Upper lobe of left lung (tissue), 6 donors: ENCODE data around the gene PBOV1. TPM values are rescaled to one million over a fixed set of nuclear protein-coding genes. Genes with fewer than 3 reads are reported as not detected.
A peak's percentile ranks its signal among the peaks of the same experiment; 100 is the strongest.

ENCODE experiments used
- ATAC-seq, 2 donors: fragments of 200-7000 bp; cut with Tn5 transposase; one replicate each; pipeline ENCODE4 v1.9.1; 2022; ENCODE audit warnings: mild to moderate bottlenecking in 2 of 2, moderate library complexity in 2 of 2; ENCODE audit not compliant: low FRiP score in 2 of 2
- DNase-seq, 2 donors: peaks; one replicate each; pipeline ENCODE4 v3.0.0-alpha.2; 2019 to 2020
- H3K27ac ChIP-seq, 4 donors: fragments of 200-600 bp; sonication (generic); one replicate each; pipeline ENCODE4 v1.5.1; 2016 to 2019
- H3K27me3 ChIP-seq, 4 donors: fragments of 200-600 bp; sonication (generic); one replicate each; pipeline ENCODE4 v1.5.1; 2017 to 2019
- H3K36me3 ChIP-seq, 4 donors: fragments of 200-600 bp; sonication (generic); one replicate each; pipeline ENCODE4 v1.5.1; 2016 to 2019
- H3K4me1 ChIP-seq, 4 donors: fragments of 200-600 bp; sonication (generic); one replicate each; pipeline ENCODE4 v1.5.1; 2018 to 2019
- H3K4me3 ChIP-seq, 4 donors: fragments of 200-600 bp; sonication (generic); one replicate each; pipeline ENCODE4 v1.5.1; 2017 to 2019; ENCODE audit warnings: mild to moderate bottlenecking in 2 of 4, moderate library complexity in 1 of 4
- H3K9me3 ChIP-seq, 4 donors: fragments of 200-600 bp; sonication (generic); one replicate each; pipeline ENCODE4 v1.5.1; 2018 to 2019
- CTCF ChIP-seq, 6 experiments: fragments of 450-650 bp in 4 of 6; fragments of 200-600 bp in 2 of 6; sonication (generic) in 2 of 6; IDR thresholded peaks; one replicate each; pipeline ENCODE4 v1.5.1; 2016 to 2019; ENCODE audit warnings: antibody characterized with exemption in 6 of 6
- EP300 ChIP-seq, 4 donors: sonication (generic); formaldehyde crosslinking; IDR thresholded peaks; one replicate each; pipeline ENCODE4 v1.5.1; 2017; ENCODE audit warnings: antibody characterized with exemption in 4 of 4, control low read depth in 2 of 4
- POLR2A ChIP-seq, 4 donors: fragments of 450-650 bp; IDR thresholded peaks; one replicate each; pipeline ENCODE4 v1.5.1; 2016 to 2017; ENCODE audit warnings: antibody characterized with exemption in 4 of 4, mild to moderate bottlenecking in 2 of 4
- POLR2AphosphoS5 ChIP-seq, 2 donors: sonication (generic); formaldehyde crosslinking; IDR thresholded peaks; one replicate each; pipeline ENCODE4 v1.5.1; 2017; ENCODE audit warnings: antibody characterized with exemption in 2 of 2
- WGBS, 2 donors: methylation state at CpG; one replicate each; pipeline ENCODE4 v1.1.5; 2017 to 2018; 5-methylcytosine and 5-hydroxymethylcytosine counted together
- total RNA-seq, 6 donors: library from RNA; depleted of rRNA in 4 of 6; stranded (reverse); fragments of >200 nt in 4 of 6; gene quantifications; one replicate each; pipeline versions ENCODE4 v1.1.0 to v1.2.1, GENCODE V29; 2016 to 2021
- donor health status: DM: no; HTN: no; CAD: no; lungs with moderate emphysema.
- donor health status: DM: no; HTN: yes; CAD: no; lungs with severe emphysema.

The PBOV1 gene
- total RNA-seq, 6 donors from 2014 or later, result not detected

GRCh38 chr6:138240476-138241245 is 22.4 kb upstream of the PBOV1 start:
- Histone ChIP-seq H3K36me3 (no peaks in the 10 kb centered on the region), H3K9me3 (no peaks in the 10 kb centered on the region), H3K4me1 (no peaks in the 10 kb centered on the region), H3K27me3 (no peaks in the 10 kb centered on the region), H3K27ac (no peak overlapping the region), H3K4me3 (no peak overlapping the region)
- TF ChIP-seq CTCF (IDR thresholded peaks at IDR 0.05) (no peak), POLR2A (IDR thresholded peaks at IDR 0.05) (no peak), POLR2AphosphoS5 (IDR thresholded peaks at IDR 0.05) (no peak), EP300 (IDR thresholded peaks at IDR 0.05) (no peak)
- 92 to 96% methylated on average over 13 of the region's 13 CpGs for WGBS, 2 donors
- ATAC-seq (no peak), DNase-seq (no peak)

- 92% methylated on average over 1 of the region's 1 CpG for WGBS, 2 donors
- H3K9me3 ChIP-seq, result no peaks in the 10 kb centered on the region
- no peaks in the 10 kb centered on the region for H3K36me3 ChIP-seq
- H3K27me3 ChIP-seq, result no peaks in the 10 kb centered on the region
- no peak overlapping the region for H3K27ac ChIP-seq
- no peak for DNase-seq
- H3K4me1 ChIP-seq, result no peaks in the 10 kb centered on the region
- ATAC-seq, result no peak
- TF ChIP-seq POLR2A (IDR thresholded peaks at IDR 0.05) (no peak), POLR2AphosphoS5 (IDR thresholded peaks at IDR 0.05) (no peak), EP300 (IDR thresholded peaks at IDR 0.05) (no peak), CTCF (IDR thresholded peaks at IDR 0.05) (no peak)
- no peak overlapping the region for H3K4me3 ChIP-seq
These were observed 21.5 kb upstream of the PBOV1 start for GRCh38 chr6:138239774-138240173.

- no peaks in the 10 kb centered on the region for H3K9me3 ChIP-seq
- H3K36me3 ChIP-seq, result no peaks in the 10 kb centered on the region
- TF ChIP-seq CTCF (IDR thresholded peaks at IDR 0.05) (no peak), EP300 (IDR thresholded peaks at IDR 0.05) (no peak)
- no peaks in the 10 kb centered on the region for H3K27me3 ChIP-seq
- no peaks in the 10 kb centered on the region for H3K4me1 ChIP-seq
- no peak overlapping the region for H3K27ac ChIP-seq
- 83 to 91% methylated on average over 6 of the region's 6 CpGs for WGBS, 2 donors
- ATAC-seq (no peak), DNase-seq (peak in 1 of 2 donors; percentile 13)
- no peak overlapping the region for H3K4me3 ChIP-seq
These were observed 20.1 kb upstream of the PBOV1 start for GRCh38 chr6:138238368-138238767.

- no peak for DNase-seq
- Histone ChIP-seq H3K4me3 (no peak overlapping the region), H3K27ac (no peak overlapping the region), H3K36me3 (no peaks in the 10 kb centered on the region), H3K9me3 (no peaks in the 10 kb centered on the region), H3K27me3 (no peaks in the 10 kb centered on the region), H3K4me1 (no peaks in the 10 kb centered on the region)
- no peak for ATAC-seq
- TF ChIP-seq POLR2AphosphoS5 (IDR thresholded peaks at IDR 0.05), result no peak
- TF ChIP-seq POLR2A (IDR thresholded peaks at IDR 0.05), result no peak
- no peak for TF ChIP-seq CTCF (IDR thresholded peaks at IDR 0.05)
- no peak for TF ChIP-seq EP300 (IDR thresholded peaks at IDR 0.05)
- WGBS, 2 donors, result 82 to 100% methylated on average over 2 of the region's 2 CpGs
These were observed 19.2 kb upstream of the PBOV1 start for GRCh38 chr6:138237463-138237862.

GRCh38 chr6:138235693-138236092 is 17.4 kb upstream of the PBOV1 start:
- DNase-seq (no peak), ATAC-seq (no peak)
- Histone ChIP-seq H3K9me3 (no peaks in the 10 kb centered on the region), H3K4me3 (no peak overlapping the region), H3K27me3 (no peaks in the 10 kb centered on the region), H3K36me3 (no peaks in the 10 kb centered on the region), H3K4me1 (peaks cover 0 to 14% (median 6%) of the 10 kb centered on the region in 4 donors), H3K27ac (no peak overlapping the region)
- 57 to 71% methylated on average over 1 of the region's 1 CpG for WGBS, 2 donors
- no peak for TF ChIP-seq POLR2AphosphoS5 (IDR thresholded peaks at IDR 0.05)
- no peak for TF ChIP-seq POLR2A (IDR thresholded peaks at IDR 0.05)
- no peak for TF ChIP-seq CTCF (IDR thresholded peaks at IDR 0.05)
- TF ChIP-seq EP300 (IDR thresholded peaks at IDR 0.05), result no peak
